ENCODE results near the gene OSBP2.

The OSBP2 gene

GRCh38 chr22:30884211-30885000 lies 189.7 kb downstream of the OSBP2 start:
- DNase-seq = no peak

DNA sequence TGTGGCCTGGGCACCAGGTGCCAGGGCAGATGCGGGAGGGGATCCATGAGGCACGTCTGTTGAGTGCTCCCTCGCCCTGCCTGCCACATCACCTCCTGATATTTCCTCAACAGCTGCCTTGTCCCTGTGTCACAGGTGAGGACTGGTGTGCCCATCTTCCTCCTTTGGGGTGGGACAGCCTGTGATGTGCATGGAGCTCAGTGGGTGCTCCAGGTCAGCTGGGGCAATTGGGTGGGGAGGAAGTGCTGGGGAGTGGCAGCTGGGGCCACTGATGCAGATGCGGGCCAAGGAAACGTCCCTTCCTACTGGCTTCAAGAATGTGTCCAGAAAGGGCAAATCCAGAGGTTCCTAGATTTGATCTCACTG lies 190.3 kb downstream of the OSBP2 start:
- DNase-seq = no peak

DNA sequence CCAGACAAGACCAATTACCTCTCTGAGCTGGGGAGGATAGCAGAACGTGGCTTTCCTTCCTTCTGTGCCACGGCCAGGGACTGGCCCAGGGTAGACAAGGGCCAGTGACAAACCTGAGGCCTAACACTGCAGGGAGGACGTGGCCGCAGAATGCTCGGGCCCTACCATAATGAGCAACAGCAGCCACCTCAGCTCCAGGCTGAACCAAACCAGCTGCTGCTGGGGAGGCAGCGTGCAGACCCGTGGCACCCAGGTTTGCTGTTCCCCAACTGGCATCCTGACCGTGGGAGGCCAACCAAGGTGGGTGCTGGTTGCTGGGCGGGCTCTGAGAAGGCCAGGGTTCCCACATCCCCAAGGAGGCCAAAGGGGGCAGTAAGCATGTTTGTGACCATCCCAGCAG lies 190.9 kb downstream of the OSBP2 start:
- no peak for DNase-seq

GRCh38 chr22:30887453-30887852 lies 192.8 kb downstream of the OSBP2 start:
- DNase-seq = no peak

GRCh38 chr22:30887861-30888260 lies 193.2 kb downstream of the OSBP2 start:
- no peak for DNase-seq

GRCh38 chr22:30889268-30889995 lies 194.8 kb downstream of the OSBP2 start:
- DNase-seq = no peak

DNA sequence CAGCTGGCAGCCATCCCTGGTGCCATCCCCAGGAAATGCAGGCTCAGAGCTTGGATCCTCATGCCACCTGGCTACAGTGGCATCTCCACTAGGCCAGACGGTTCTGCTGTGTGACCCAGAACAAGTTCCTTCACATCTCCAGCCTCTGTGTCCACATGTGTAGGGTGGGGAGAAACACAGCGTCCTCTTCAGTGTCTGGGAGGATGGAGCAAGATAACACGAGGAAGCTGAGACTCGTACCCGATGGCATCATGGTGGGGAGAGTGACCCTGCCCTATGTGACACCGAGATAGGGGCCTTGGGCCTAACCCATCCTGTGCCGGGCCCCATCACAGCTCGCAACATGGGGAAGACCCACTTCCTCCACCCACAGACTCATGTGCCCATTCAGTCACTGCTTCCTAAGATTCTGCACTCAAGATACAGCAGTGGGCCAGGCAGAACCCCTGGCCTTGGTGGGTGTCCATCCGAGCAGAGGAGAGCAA lies 195.4 kb downstream of the OSBP2 start:
- no peak for DNase-seq

DNA sequence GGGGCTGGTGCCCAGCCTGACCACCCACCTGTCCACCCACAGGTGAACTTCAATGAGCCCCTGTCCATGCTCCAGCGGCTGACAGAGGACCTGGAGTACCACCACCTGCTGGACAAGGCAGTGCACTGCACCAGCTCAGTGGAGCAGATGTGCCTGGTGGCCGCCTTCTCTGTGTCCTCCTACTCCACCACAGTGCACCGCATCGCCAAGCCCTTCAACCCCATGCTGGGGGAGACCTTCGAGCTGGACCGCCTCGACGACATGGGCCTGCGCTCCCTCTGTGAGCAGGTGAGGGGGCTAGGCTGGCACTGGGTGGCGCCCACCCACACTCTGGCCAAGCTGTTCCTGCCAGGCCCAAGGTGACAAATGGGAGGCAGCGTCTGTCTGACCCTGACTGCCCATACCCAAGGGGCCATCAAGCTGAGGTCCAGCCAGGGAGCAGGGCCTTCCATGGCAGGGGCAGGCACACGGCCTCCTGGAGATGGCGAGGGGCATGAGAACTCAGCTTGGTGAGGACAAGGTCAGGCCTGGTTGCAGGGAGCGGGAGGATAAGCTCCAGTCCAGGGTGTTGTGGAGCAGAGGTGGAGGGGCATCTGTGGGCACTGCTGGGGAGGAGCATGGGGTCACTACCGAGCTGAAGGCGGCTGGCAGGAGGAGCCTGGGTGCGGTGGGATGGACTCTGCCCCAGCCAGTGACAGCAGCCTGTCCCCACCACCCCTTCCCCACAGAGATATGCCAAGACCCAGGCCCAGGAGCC lies 196.2 kb downstream of the OSBP2 start:
- DNase-seq = peak; percentile 57

DNA sequence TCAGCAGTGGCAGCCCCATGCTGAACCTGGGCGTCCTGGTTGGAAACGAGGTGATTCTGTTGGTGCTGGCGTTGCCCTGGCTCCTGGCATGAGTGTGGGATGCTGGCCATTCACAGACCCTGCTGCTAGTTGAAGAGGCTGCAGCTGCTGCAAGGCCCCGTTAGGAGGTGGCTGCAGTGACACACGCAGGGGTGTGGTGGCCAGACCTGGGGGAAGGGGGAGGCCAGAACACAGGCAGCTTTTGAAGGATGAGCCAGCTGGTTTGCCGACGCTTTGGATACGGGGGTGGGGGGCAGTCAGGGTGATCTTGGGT lies 196.7 kb downstream of the OSBP2 start:
- DNase-seq = no peak

DNA sequence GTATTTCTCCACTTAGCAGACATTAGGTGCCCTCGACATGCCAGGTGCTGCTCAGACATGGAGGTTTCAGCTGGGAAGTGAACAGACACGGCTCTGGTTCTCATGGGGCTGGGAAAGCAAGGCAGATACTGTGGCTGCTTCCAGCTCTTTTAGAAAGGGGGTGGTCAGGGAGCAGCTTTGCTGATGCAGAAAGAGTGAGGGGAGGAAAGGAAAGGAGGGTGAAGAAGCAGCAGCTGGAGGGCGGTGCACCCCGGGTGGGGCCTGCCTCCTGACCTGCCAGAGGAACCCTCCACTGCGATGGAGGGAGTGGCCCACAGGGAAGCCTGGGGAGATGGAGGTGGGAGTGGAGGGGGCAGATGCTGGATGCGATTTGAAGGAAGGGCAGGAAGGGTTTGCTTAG lies 197.1 kb downstream of the OSBP2 start:
- no peak for DNase-seq

DNA sequence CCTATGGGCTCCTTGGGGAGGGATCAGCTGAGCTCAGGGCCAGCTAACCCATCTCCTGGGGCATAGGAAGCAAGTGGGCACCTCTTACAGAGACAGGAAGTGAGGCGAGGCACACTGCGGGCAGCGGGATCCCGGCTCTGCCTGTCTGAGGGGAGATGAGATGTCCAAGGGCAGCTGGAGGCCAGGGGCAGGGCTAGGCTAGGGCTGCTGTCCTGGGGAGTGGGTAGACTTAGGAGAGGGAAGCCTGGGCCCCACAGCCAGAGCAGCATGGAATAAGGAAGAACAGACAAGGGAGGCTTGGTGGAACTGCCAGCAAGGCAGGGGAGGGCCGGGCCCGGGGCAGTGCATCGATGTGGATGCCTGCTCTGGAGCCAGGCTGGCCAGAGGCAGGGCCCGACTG lies 197.6 kb downstream of the OSBP2 start:
- no peak for DNase-seq

DNA sequence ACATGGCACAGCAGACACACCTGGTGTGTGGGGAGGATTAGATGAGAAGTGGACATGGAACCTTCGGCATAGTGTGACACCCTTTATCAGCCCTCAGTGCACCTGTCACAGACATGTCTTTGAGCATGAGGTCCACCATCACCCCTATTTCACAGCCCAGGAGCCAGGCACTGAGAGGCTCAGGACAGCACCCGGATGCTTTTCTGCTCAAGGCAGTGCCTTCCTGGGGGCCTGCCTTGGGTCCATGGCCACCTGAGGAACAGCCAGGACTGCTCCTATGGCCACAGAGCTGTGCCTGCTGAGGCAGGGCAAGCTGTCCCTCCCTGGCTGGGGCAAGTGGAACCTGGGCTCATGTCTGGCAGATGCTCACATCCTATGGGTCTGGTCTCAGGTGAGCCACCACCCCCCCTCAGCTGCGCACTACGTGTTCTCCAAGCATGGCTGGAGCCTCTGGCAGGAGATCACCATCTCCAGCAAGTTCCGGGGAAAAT lies 198.1 kb downstream of the OSBP2 start:
- no peak for DNase-seq

DNA sequence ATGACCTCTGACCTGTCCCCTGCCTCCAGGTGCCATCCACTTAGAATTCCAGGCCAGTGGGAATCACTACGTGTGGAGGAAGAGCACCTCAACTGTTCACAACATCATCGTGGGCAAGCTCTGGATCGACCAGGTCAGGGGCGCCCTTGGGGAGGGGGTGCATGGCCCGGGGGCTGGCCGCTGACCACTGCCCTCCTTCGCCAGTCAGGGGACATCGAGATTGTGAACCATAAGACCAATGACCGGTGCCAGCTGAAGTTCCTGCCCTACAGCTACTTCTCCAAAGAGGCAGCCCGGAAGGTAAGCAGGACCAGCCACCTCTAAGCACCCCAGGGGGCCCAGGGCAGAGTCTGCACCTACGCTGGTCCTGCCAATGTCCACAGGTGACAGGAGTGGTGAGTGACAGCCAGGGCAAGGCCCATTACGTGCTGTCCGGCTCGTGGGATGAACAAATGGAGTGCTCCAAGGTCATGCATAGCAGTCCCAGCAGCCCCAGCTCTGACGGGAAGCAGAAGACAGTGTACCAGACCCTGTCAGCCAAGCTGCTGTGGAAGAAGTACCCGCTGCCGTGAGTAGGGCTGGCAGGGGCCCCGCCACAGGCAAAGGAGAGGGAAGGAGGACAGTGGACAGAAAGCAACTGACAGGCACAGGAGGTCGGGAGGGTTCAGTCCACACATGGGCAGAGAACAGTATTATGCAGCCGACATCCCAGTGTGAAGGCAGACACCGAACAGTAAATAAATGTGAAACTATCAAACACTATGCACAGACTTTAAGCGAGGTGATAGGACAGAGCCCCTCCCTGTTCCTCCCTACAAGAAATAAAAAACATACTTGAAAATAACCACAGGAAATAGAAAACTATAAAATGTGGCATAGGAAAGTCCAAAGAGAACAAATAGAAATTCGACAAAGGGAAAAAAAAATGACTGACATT lies 199.0 kb downstream of the OSBP2 start:
- no peak for DNase-seq

DNA sequence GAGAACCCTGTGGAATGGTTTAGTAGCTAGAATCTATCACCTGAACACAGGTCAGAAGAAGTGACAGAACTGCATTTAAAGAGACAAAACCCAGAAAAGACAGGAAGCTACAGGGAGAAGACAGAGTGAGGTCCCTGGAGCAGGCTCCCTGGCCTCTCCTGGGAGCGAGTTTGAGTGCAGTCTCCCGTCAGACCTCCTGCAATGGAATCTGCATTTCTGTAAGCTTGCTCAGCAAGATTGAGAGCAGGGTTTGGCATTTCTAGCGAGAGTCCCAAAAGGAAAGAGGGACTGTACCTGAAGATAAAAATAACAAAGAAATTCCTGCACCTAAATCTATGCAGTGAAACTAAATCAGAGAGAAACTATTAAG lies 199.7 kb downstream of the OSBP2 start:
- no peak for DNase-seq

DNA sequence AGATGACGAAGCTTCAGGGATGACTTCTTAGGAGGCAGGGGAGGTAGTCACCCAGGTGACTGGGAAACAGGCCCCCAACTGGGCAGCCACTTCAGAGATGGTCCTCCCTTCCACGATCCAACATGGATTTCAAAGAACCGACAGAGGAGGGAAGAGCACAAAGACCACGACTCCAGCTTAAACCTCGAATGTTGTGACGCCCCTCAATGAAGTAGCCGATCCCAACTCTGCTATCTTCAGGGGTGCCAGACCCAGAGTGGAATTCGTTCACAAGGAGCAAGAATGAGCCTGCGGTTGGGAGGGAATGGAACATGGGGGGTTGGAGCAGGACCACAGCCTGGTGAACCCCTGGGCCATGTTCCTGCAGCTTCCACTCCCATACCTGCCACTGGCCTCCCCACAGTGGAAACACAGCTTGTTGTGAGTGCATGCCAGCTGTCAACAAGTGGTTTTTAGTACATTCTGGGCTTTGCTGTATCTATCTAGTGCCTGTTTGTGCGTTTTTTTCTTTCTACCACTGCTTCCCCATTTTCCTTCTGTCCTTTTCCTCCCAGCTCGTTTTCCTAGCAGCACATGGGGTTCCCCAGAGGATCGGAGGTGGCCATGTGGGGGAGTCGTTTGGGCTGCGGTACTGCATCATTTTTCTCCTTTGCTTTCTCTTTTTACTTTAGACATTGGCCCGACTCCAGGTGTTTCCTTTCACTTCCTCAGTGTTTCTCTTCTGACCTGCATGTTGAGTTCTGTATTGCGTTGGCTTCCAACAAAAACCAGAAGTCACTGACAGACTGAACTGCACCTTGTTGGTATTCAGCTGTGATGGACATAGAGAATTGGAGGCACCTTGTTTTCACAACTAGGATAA lies 208.1 kb downstream of the OSBP2 start:
- DNase-seq = peak; percentile 86

DNA sequence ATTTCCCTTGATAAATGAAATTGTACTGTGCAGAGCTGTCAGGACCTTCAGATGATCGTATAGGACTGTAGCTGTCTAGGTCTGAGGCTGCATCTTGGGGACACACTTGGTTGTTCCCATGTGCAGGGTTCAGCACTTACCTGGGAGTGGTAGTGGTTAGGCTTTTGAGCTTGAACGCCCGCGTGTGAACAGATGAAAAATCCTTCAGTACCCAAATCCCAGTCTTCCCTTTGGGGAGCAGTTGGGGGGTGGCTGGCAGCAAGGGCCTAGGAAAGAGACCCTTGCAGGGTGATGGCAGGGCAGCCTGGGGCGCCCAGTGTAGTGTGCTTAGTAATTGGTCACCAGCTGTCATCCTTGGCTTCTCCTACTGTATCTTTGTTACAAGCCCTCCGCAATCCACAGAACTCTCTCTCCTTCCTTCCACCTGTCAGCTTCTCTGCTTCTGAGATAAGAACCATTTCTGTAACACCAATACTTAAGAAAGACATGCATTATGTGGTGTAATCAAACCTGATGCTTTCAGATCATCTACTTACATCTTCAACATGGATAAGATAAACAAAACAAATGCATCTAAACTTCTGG lies 209.3 kb downstream of the OSBP2 start:
- DNase-seq = no peak

- no peak for DNase-seq
These were observed 211.1 kb downstream of the OSBP2 start for GRCh38 chr22:30905696-30906341.

GRCh38 chr22:30906411-30906810 lies 211.7 kb downstream of the OSBP2 start:
- DNase-seq = no peak

DNA sequence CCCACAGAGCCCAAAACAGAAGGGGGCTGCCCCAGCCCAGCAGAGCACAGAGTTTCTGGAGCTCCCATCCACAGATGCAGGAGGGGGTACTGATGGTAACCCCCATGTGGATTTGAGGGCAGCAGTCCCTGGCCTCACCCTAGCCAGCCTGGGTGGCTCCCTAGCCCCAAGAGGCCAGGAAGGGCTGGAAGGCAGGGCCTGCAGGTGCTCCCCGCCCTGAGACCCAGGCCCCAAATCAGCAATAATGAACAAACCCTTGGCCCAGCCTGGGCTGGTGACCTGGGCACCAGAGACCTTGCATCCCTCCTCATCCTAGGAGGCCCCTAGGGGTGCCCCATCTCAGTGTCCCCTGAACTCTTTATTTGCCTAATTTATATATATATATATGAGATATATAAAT lies 212.3 kb downstream of the OSBP2 start:
- no peak for DNase-seq

DNA sequence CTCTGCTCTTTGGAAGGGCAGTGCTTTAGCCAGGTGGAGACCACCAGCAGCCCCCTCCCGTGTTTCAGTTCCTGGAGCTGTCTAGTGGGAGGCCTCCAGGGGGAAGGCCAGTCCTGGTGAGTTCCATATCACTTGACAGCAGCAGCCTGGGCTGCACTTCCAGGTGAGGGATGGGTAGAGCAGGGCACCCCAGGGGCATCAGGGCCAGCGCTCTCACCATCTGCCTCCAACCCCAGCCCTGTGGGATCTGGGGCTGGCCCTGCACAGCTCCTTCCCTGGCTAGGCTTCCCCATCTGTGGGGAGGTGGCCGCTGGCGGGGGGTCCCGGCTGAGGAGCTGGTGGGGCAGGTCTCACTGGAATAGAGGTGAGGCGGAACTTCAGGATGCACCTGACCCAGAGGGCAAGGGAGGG lies 213.4 kb downstream of the OSBP2 start:
- no peak for DNase-seq

DNA sequence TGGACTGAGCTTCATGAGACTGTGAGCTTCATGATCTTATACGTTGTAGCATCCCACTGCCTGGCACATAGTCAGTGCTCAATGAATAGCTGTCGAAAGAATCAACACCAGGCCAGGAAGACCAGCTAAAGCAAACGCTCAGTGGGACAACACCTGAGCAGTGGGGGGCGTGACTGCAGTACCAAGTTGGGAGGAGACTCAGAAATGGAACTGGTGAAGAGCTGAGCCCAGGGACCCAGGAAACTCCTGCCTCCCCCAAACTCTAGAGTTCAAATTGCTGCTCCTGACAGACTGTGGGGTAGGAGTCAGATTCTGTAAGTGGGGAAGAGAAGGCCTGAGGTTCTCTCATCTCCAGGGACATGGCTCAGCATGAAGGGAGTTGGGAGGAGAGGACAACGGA lies 214.6 kb downstream of the OSBP2 start:
- DNase-seq = no peak
